Thyroid gland (tissue), 4 donors: ENCODE measurements around the gene NR5A2.

Source experiments
- CTCF ChIP-seq, 6 experiments: fragments of 200-600 bp in 3 of 6; fragments of 450-650 bp in 3 of 6; sonication (generic) in 3 of 6; IDR thresholded peaks; one replicate each; pipeline ENCODE4 v1.5.1; 2016 to 2019; ENCODE audit warnings: antibody characterized with exemption in 6 of 6, mild to moderate bottlenecking in 2 of 6, inconsistent platforms in 1 of 6, moderate library complexity in 1 of 6
- POLR2A ChIP-seq, 2 donors: fragments of 450-650 bp; IDR thresholded peaks; one replicate each; pipeline ENCODE4 v1.6.1; 2017; ENCODE audit warnings: antibody characterized with exemption in 2 of 2, mild to moderate bottlenecking in 2 of 2, moderate library complexity in 1 of 2

GRCh38 chr1:200034262-200034557 is 6.7 kb downstream of the NR5A2 start:
- no peak for TF ChIP-seq CTCF (IDR thresholded peaks at IDR 0.05)
- no peak for TF ChIP-seq POLR2A (IDR thresholded peaks at IDR 0.05)
